ENCODE results near the gene METTL26. TPM values are rescaled to one million over a fixed set of nuclear protein-coding genes. Genes with fewer than 3 reads are reported as not detected.
A peak's percentile ranks its signal among the peaks of the same experiment; 100 is the strongest.

Gene METTL26
- total RNA-seq, 1 experiment from 2014 or later, result 129 TPM

DNA sequence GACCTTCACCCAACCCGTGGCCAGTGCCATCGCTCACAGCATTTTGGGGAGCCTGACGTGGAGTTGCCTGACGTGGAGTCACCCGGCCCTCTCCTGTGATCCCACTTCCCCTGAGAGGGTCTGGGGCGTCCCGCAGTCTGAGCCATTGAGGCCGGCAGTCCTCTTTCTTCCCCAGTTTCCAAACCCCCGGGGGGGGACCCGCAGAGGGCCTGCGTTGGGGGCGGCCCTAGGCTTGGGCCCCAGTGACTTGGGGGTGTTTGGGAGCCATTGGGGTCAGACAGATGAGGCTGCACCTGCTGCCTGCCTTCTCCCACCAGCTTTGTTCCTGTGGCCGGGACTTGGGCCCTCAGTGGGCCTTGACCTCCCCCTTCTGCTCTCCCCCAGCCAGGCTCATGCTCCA, 33.6 kb upstream of the METTL26 start:
- no peak overlapping the region for H3K4me3 ChIP-seq (ENCODE audit: insufficient read depth, low read depth, low read length)

DNA sequence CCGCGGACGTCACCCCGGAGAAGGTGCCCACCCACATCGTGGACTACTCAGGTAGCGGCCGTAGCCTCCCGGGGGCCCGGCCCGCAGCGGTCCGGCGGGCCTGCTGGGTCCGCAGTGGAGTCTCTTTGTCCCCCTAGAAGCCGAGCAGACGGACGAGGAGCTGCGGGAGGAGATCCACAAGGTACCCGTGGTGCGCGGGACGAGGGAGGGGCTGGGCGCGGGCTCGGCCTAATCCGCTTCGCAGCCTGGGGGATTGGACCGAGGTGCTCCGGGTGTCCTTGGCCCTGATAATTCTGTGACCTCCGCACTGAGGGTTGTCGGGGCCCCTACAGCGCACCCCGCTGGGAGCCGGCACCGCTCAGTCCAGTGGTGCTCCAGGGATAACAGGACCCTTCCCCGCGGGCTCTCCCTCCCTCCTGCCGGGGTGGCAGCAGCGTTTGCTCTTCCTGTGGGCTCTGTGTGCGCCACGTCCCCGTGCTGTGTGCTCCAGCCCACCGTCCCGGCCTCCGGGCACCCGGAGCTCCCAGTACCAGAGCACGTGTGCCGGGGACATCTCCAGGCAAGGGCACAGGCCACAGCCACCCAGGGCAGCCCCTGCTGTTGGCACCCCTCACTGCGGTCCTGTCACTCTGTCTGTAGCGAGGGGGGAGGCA, 32.5 kb upstream of the METTL26 start:
- Histone ChIP-seq H3K27me3 (ENCODE audit: control insufficient read depth, insufficient read depth, low read length) (no peaks in the 10 kb centered on the region), H3K36me3 (replicated peaks; ENCODE audit: control insufficient read depth, insufficient read depth, low read length) (peaks cover 17% of the 10 kb centered on the region), H3K4me3 (ENCODE audit: insufficient read depth, low read depth, low read length) (peak overlapping the region; percentile 96)
- peak; percentile 73 for DNase-seq

More for the DNA sequence above, 33.6 kb upstream of the METTL26 start:
- H3K27me3 ChIP-seq (ENCODE audit: control insufficient read depth, insufficient read depth, low read length), result no peaks in the 10 kb centered on the region
- no peak for DNase-seq
- peaks cover 17% of the 10 kb centered on the region for H3K36me3 ChIP-seq (replicated peaks; ENCODE audit: control insufficient read depth, insufficient read depth, low read length)

DNA sequence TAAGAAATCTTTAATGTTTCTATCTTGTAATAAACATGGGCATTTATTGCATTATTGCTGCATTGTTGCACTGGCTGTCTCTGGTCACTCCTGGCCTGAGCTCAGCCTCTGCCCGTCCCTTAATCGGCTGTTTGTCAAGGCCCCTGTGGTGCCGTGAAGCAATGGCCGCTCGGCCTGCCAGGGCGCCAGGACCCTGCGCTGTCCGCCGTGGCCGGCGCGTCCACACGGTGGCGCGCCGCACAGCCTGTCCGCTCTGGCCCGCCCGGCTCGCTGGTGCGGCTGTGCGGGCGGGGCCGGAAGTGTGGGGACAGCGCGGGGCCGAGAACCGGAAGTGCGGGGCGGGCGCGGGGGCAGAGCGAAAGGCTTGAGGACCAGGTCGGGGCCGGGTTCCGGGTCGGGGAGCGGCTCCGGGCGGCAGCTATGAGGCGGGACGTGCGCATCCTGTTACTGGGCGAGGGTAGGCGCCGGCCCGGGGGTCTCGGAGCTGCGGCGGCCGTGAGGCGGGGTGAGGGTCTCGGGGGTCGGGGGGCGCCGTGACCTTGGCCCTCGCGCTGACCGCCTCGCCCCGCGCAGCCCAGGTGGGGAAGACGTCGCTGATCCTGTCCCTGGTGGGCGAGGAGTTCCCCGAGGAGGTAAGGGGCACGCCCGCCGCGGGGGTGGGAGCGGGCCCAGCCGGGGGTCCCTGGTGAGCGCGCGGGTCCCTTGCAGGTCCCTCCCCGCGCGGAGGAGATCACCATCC, 31.8 kb upstream of the METTL26 start, which contains the start of gene RHOT2:
TSS of gene RHOT2 (plus strand) at position 353 of the 739 bp plus-strand sequence. CDS start at position 421, 68 bp downstream.
- H3K4me3 ChIP-seq (ENCODE audit: insufficient read depth, low read depth, low read length), result peak within 1 kb of the TSS; percentile 96
- peak; percentile 98 for DNase-seq
- no peaks in the 10 kb centered on the region for H3K27me3 ChIP-seq (ENCODE audit: control insufficient read depth, insufficient read depth, low read length)
- H3K36me3 ChIP-seq (replicated peaks; ENCODE audit: control insufficient read depth, insufficient read depth, low read length), result peaks cover 15% of the 10 kb centered on the region

DNA sequence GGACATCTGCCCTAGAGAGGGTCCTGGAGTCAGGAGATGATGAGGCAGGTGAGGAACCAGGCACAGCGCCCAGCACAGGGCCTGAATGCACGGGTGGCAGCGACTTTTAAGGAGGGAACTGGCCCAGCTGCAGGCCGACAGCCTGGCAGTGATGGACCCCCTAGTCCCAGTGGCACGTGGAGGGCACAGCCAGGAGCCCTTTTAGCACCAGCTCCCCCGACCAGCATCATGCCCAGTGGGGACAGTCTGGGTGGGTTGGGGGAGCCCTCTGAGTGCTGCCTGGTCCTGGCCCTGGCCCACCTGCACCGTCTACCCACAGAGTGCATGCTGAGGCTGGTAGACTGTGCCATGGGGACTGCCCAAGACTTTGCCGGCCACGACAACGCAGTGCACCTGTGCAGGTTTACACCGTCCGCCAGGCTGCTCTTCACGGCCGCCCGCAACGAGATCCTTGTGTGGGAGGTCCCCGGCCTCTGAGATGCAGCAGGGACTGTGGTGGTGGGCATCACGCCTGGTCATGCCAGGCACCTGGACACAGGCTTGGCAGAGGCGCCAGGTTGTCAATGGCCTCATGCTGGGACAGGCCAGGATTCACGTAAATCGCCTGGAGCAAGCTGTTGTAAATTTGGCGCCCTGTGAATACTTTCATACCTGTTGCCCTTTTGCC, 31.1 kb upstream of the METTL26 start:
- DNase-seq, result no peak
- Histone ChIP-seq H3K4me3 (ENCODE audit: insufficient read depth, low read depth, low read length) (no peak overlapping the region), H3K36me3 (replicated peaks; ENCODE audit: control insufficient read depth, insufficient read depth, low read length) (peaks cover 13% of the 10 kb centered on the region), H3K27me3 (ENCODE audit: control insufficient read depth, insufficient read depth, low read length) (no peaks in the 10 kb centered on the region)

DNA sequence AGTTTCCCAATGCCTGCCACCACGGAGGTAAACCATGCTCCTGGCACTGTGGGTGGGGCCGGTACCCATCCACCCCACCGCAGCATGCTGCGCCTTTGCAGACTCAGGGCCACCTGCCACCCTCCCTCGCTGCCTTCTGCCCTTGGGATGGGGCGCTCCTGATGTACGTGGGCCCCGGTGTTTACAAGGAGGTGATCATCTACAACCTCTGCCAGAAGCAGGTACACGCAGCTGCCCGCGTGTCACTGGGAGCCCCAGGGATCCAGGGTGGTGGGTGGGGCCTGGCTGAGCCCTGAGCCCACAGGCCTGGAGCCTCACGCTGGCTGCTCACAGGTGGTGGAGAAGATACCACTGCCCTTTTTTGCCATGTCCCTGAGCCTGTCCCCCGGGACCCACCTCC, 30.5 kb upstream of the METTL26 start:
- Histone ChIP-seq H3K36me3 (replicated peaks; ENCODE audit: control insufficient read depth, insufficient read depth, low read length) (peaks cover 13% of the 10 kb centered on the region), H3K4me3 (ENCODE audit: insufficient read depth, low read depth, low read length) (no peak overlapping the region), H3K27me3 (ENCODE audit: control insufficient read depth, insufficient read depth, low read length) (no peaks in the 10 kb centered on the region)
- no peak for DNase-seq

DNA sequence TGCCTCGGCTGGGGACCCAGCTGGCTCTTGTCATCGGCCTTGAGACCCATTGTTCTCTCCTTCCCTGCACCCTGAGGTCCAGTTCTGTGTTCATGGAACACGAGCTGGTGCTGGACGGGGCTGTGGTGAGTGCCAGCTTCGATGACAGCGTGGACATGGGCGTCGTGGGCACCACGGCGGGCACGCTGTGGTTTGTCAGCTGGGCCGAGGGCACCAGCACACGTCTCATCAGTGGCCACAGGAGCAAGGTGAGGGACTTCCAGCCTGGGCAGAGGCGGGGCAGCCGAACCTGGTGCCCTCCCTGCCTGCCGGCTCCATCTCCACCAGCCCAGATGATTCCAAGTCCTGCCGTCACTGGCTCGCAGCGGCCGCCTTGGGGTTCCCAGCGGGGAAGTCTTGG, 26.5 kb upstream of the METTL26 start:
- Histone ChIP-seq H3K27me3 (ENCODE audit: control insufficient read depth, insufficient read depth, low read length) (no peaks in the 10 kb centered on the region), H3K36me3 (replicated peaks; ENCODE audit: control insufficient read depth, insufficient read depth, low read length) (no peaks in the 10 kb centered on the region; the same call in 1 of the 2 replicates), H3K4me3 (ENCODE audit: insufficient read depth, low read depth, low read length) (no peak overlapping the region)
- DNase-seq, result no peak

DNA sequence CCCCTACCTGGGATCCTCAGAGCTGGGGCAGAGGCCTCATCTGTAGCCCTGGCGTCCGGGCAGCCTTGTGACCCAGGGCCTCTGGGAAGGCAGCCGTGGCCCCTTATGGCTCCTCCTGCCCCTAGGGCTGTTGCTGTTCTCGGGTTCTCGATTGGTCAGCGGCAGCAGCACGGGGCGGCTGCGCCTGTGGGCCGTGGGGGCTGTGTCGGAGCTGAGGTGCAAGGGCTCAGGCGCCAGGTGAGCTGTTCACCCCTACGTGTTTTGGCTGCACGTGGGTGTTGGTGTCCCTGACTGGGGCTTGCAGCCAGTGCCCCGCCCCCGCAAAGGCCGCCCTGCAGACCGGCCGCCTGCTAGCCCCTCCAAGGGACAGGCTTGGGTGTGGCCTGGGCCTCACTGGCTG, 26.0 kb upstream of the METTL26 start:
- no peak for DNase-seq

DNA sequence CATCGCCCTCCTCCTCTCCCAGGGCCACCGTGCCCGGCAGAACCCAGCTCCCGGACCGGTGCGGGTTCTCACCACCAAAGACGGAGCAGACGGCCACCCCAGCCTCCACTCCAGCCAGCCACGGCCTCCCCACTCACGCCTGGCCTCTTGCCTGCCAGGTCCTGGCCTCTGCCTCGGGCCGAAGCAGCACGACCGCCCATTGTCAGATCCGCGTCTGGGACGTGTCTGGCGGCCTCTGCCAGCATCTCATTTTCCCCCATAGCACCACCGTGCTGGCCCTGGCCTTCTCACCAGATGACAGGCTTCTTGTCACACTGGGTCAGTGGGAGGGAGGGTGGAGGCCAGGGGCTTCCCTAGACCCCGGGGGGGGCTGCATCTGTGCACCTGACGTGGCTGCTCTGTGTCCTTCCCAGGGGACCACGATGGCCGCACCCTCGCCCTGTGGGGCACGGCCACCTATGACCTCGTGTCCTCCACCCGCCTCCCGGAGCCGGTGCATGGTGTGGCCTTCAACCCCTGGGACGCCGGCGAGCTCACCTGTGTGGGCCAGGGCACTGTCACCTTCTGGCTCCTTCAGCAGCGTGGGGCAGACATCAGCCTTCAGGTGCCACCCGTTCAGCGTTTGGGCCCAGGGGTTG, 25.2 kb upstream of the METTL26 start:
- no peaks in the 10 kb centered on the region for H3K36me3 ChIP-seq (replicated peaks; ENCODE audit: control insufficient read depth, insufficient read depth, low read length)
- H3K4me3 ChIP-seq (ENCODE audit: insufficient read depth, low read depth, low read length), result no peak overlapping the region
- peak; percentile 65 for DNase-seq
- no peaks in the 10 kb centered on the region for H3K27me3 ChIP-seq (ENCODE audit: control insufficient read depth, insufficient read depth, low read length)

More for the DNA sequence above, 26.0 kb upstream of the METTL26 start:
- Histone ChIP-seq H3K4me3 (ENCODE audit: insufficient read depth, low read depth, low read length) (no peak overlapping the region), H3K27me3 (ENCODE audit: control insufficient read depth, insufficient read depth, low read length) (no peaks in the 10 kb centered on the region), H3K36me3 (replicated peaks; ENCODE audit: control insufficient read depth, insufficient read depth, low read length) (no peaks in the 10 kb centered on the region)

DNA sequence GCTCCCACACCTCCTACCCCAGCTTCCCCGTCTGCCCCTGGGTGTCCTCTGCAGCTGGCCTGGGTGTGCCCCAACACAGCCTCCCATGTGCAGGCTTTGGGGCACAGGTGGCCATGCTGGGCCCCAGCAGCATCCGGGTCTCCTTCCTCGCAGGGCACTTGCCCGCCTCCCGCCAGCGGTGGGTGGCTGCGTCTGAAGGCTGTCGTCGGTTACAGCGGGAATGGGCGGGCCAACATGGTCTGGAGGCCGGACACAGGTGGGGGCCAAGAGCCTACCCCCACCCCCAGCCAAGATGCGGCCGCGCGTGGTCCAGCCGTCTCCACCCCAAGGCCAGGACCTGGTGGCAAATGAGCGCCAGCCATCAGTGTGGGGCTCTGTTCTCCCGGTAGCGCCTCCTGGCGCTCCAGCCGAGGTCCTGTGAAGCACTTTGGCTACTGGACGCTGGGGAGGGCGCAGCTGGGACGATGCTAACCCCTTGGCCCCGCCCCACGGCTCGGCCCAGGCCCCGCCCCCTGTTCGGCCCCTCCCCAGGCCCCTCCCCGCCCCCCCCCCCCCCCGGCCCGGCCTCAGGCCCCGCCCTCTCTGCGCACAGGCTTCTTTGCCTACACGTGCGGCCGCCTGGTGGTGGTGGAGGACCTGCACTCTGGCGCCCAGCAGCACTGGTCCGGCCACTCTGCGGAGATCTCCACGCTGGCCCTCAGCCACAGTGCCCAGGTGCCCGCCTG, 24.5 kb upstream of the METTL26 start:
- Histone ChIP-seq H3K4me3 (ENCODE audit: insufficient read depth, low read depth, low read length) (peak overlapping the region; percentile 8; the same call in 1 of the 2 replicates), H3K36me3 (replicated peaks; ENCODE audit: control insufficient read depth, insufficient read depth, low read length) (no peaks in the 10 kb centered on the region), H3K27me3 (ENCODE audit: control insufficient read depth, insufficient read depth, low read length) (no peaks in the 10 kb centered on the region)
- DNase-seq, result peak; percentile 100

DNA sequence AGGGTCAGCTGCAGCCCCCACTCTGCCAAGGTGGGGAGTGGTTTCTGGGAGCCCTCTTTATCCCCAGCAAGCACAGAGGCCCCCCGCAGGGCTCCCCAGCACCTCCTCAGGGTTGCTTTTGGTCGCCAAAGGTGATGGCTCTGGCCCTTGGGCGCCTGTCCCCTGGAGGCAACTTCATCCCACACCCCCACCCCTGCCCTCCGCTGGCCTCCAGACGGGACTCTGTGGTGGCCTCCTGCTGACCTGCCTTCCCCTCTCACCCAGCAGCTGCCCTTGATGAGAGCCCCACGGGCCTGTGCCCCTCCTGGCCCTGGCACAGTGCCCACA, 24.0 kb upstream of the METTL26 start:
- no peaks in the 10 kb centered on the region for H3K36me3 ChIP-seq (replicated peaks; ENCODE audit: control insufficient read depth, insufficient read depth, low read length)
- no peaks in the 10 kb centered on the region for H3K27me3 ChIP-seq (ENCODE audit: control insufficient read depth, insufficient read depth, low read length)
- H3K4me3 ChIP-seq (ENCODE audit: insufficient read depth, low read depth, low read length), result no peak overlapping the region
- peak; percentile 64 for DNase-seq

DNA sequence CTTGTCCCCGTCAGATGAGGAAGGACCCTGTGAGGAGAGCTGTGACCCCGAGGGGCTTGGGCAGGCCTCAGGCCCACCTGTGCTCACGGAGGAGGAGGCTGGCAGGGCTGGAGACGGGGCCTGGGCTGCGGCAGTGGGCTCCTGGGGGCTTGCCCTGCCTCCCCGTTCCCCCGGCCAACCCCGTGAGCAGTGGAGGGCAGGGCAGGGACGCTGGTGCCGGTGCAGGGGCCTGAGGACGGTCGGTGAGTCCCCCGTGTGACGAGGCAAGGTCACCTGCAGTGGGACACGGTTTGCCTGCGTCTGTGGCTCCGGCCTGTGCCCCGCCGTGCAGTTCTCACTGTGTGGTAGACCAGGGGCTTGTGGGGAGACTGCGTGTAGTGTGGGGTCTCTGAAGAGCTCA, 23.5 kb upstream of the METTL26 start:
- Histone ChIP-seq H3K27me3 (ENCODE audit: control insufficient read depth, insufficient read depth, low read length) (no peaks in the 10 kb centered on the region), H3K36me3 (replicated peaks; ENCODE audit: control insufficient read depth, insufficient read depth, low read length) (no peaks in the 10 kb centered on the region; the same call in 1 of the 2 replicates), H3K4me3 (ENCODE audit: insufficient read depth, low read depth, low read length) (no peak overlapping the region)
- DNase-seq, result peak; percentile 64

DNA sequence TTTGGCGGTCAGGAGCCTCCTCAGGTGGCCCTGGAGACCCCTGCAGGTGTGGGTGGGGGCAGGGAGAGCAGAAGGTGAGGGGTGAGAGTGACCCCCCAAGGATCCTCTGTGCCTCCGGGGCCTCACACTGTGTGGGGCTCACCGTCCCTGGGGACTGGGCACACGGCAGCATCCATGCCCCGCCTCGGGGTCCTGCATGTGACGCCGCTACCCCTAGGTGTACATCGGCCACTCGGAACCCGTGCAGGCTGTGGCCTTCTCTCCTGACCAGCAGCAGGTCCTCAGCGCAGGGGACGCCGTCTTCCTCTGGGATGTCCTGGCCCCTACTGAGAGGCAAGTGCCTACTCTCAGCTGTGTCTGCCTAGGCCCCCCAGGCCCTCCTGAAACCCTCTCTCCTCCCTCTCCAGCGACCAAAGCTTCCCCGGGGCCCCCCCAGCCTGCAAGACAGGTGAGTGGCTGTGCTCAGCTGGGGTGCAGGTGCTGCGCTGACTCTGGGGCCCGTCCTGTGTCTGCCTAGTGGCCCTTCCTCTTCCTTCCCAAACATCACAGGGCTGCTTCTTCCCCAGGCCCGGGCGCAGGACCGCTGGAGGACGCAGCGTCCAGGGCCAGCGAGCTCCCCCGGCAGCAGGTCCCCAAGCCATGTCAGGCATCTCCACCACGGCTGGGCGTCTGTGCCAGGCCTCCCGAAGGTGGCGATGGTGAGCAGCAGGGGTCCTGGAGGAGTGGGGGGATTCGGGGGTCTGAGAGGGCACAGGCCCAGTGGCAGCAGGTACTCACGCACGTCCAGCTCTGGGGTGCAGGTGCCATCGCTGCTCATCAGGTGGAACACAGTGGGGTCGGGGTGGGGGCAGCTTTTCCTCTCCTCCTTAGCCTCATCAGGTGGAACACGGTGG, 22.8 kb upstream of the METTL26 start:
- H3K4me3 ChIP-seq (ENCODE audit: insufficient read depth, low read depth, low read length), result no peak overlapping the region
- peak; percentile 63 for DNase-seq
- no peaks in the 10 kb centered on the region for H3K27me3 ChIP-seq (ENCODE audit: control insufficient read depth, insufficient read depth, low read length)
- no peaks in the 10 kb centered on the region; the same call in 1 of the 2 replicates for H3K36me3 ChIP-seq (replicated peaks; ENCODE audit: control insufficient read depth, insufficient read depth, low read length)

DNA sequence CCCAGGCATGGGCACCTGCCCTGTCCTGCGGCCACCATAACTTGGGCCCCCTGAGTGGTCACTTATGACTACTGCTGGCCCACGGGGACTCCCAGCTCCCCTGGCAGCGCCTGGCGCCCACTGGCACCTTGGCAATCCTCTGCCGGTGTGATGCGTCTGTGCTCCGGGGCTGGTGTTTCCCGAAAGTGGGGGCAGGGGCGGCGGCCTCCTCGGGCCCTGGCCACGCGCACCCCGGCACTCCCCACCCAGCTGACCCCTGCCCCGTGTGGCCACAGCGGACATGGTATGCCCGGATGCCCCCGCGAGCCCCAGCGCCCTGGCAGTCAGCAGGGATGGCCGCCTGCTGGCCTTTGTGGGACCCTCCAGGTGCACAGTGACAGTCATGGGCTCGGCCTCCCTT, 21.4 kb upstream of the METTL26 start:
- H3K4me3 ChIP-seq (ENCODE audit: insufficient read depth, low read depth, low read length), result no peak overlapping the region
- DNase-seq, result no peak

More for the DNA sequence above, 21.4 kb upstream of the METTL26 start:
- Histone ChIP-seq H3K27me3 (ENCODE audit: control insufficient read depth, insufficient read depth, low read length) (no peaks in the 10 kb centered on the region), H3K36me3 (replicated peaks; ENCODE audit: control insufficient read depth, insufficient read depth, low read length) (no peaks in the 10 kb centered on the region; the same call in 1 of the 2 replicates)
